Panc1 (cell line): ENCODE results near the gene SNRNP35. TPM values are rescaled to one million over a fixed set of nuclear protein-coding genes. Genes with fewer than 3 reads are reported as not detected.
"Not testable (repeated sequence)": the region's sequence is repeated elsewhere in the genome, so short reads cannot be mapped to it uniquely, and the experiment has no call there.

ENCODE experiments used
- ATAC-seq: fragments of 200-7000 bp; cut with Tn5 transposase; 2 replicates; pipeline ENCODE4 v1.9.1; 2020; ENCODE audit warnings: mild to moderate bottlenecking, moderate library complexity
- BruUV-seq: library from RNA; stranded (reverse); fragments of 400-500 nt; replicated peaks from 2 replicates; lab custom pipeline; 2021; lab: Mats Ljungman, UMichigan
- CTCF ChIA-PET: fragments of 300-600 bp; sonication (Branson Sonifier 250); formaldehyde crosslinking; loops from one replicate; lab custom pipeline; 2022; ENCODE audit warnings: antibody characterized with exemption; lab: Charles Lee
- POLR2A ChIA-PET: fragments of 300-600 bp; sonication (Branson Sonifier 250); formaldehyde crosslinking; loops from one replicate; lab custom pipeline; 2022; ENCODE audit warnings: antibody characterized with exemption; lab: Charles Lee
- DNase-seq: peaks from one replicate; pipeline ENCODE4 v3.0.0-alpha.2; 2010; ENCODE audit warnings: low read depth, low spot score
- H3K27ac ChIP-seq: 2 replicates; pipeline ENCODE4 v1.5.1; 2011; ENCODE audit warnings: mild to moderate bottlenecking, low read length, inconsistent platforms
- H3K27me3 ChIP-seq: fragments of 200-500 bp; sonication (Bioruptor generic); 2 replicates; pipeline ENCODE4 v1.6.0; 2014; ENCODE audit warnings: low read length, inconsistent platforms; ENCODE audit not compliant: control insufficient read depth, insufficient read depth
- H3K36me3 ChIP-seq: fragments of 200-500 bp; sonication (Bioruptor generic); 2 replicates; pipeline ENCODE4 v1.5.1; 2014; ENCODE audit warnings: inconsistent platforms, mild to moderate bottlenecking, low read length, moderate library complexity; ENCODE audit not compliant: control insufficient read depth, insufficient read depth
- H3K4me1 ChIP-seq: 2 replicates; pipeline ENCODE4 v1.5.1; 2011; ENCODE audit warnings: inconsistent platforms, mild to moderate bottlenecking, low read length, moderate library complexity; ENCODE audit not compliant: control insufficient read depth, insufficient read depth
- H3K4me3 ChIP-seq, 2 experiments: 2 replicates each; pipeline ENCODE4 v1.5.1; 2011 to 2012; ENCODE audit warnings: low read depth in 2 of 2, low read length in 2 of 2, mild to moderate bottlenecking in 2 of 2, inconsistent platforms in 1 of 2, moderate library complexity in 1 of 2
- H3K9me3 ChIP-seq: fragments of 200-500 bp; sonication (Bioruptor generic); 2 replicates; pipeline ENCODE4 v1.5.1; 2014; ENCODE audit warnings: low read depth, mild to moderate bottlenecking, inconsistent platforms, low read length, moderate library complexity; ENCODE audit not compliant: control insufficient read depth, insufficient read depth
- POLR2AphosphoS5 ChIP-seq: IDR thresholded peaks from 2 replicates; pipeline ENCODE4 v1.6.1; 2012; ENCODE audit warnings: mild to moderate bottlenecking, low read depth, low read length, moderate library complexity
- SIN3A ChIP-seq: IDR thresholded peaks from 2 replicates; pipeline ENCODE4 v1.6.1; 2012; ENCODE audit warnings: low read depth, mild to moderate bottlenecking, low read length, moderate library complexity, borderline replicate concordance; ENCODE audit not compliant: insufficient read depth
- TCF7L2 ChIP-seq: IDR thresholded peaks from 2 replicates; pipeline ENCODE4 v1.6.1; 2011; ENCODE audit warnings: mild to moderate bottlenecking, low read depth, low read length, inconsistent platforms
- in situ Hi-C: cut with HindIII; loops from 2 replicates; pipeline ENCODE4 v1.10.0; 2016; ENCODE audit warnings: low sequenced_read_pairs, low pct_unique_long_range_greater_than_20kb
- intact Hi-C: fragments of 100-400 bp; cut with micrococcal nuclease; formaldehyde crosslinking; loops from one replicate; pipeline ENCODE4 v1.10.0; 2022; ENCODE audit not compliant: unreplicated experiment
- total RNA-seq: library from RNA; stranded (reverse); gene quantifications from one replicate; pipeline ENCODE4 v1.2.1, GENCODE V29; 2021; ENCODE audit not compliant: unreplicated experiment
- TF ChIP-seq, protein P1 (sequence below): fragments of 450-650 bp; IDR thresholded peaks from 2 replicates; pipeline ENCODE4 v1.5.1; 2017; ENCODE audit warnings: mild to moderate bottlenecking
- TF ChIP-seq, protein P2 (sequence below), 2 experiments: IDR thresholded peaks; 2 replicates each; pipeline ENCODE4 v1.6.1; 2011 to 2012; ENCODE audit warnings: low read depth in 2 of 2, control low read depth in 1 of 2, low read length in 1 of 2, mild to moderate bottlenecking in 1 of 2, moderate library complexity in 1 of 2; ENCODE audit not compliant: insufficient read depth in 1 of 2

Gene SNRNP35
- total RNA-seq, 1 experiment from 2014 or later = 16.5 TPM

GRCh38 chr12:123463174-123463573 is 5.2 kb downstream of the SNRNP35 start:
- POLR2A ChIA-PET = interaction anchor here (0.7 kb wide), 1 partner anchor 58 kb away, joined by 3 read pairs; no protein-coding TSS in a partner anchor

GRCh38 chr12:123465084-123465483 is 7.1 kb downstream of the SNRNP35 start:
- BruUV-seq = no TSS peak
- Histone ChIP-seq H3K27ac (no peak overlapping the region), H3K9me3 (no peaks in the 10 kb centered on the region), H3K36me3 (no peaks in the 10 kb centered on the region), H3K4me1 (no peaks in the 10 kb centered on the region), H3K27me3 (no peaks in the 10 kb centered on the region), H3K4me3 (no peak overlapping the region)
- TF ChIP-seq SIN3A = no peak
- TF ChIP-seq, protein P1, sequence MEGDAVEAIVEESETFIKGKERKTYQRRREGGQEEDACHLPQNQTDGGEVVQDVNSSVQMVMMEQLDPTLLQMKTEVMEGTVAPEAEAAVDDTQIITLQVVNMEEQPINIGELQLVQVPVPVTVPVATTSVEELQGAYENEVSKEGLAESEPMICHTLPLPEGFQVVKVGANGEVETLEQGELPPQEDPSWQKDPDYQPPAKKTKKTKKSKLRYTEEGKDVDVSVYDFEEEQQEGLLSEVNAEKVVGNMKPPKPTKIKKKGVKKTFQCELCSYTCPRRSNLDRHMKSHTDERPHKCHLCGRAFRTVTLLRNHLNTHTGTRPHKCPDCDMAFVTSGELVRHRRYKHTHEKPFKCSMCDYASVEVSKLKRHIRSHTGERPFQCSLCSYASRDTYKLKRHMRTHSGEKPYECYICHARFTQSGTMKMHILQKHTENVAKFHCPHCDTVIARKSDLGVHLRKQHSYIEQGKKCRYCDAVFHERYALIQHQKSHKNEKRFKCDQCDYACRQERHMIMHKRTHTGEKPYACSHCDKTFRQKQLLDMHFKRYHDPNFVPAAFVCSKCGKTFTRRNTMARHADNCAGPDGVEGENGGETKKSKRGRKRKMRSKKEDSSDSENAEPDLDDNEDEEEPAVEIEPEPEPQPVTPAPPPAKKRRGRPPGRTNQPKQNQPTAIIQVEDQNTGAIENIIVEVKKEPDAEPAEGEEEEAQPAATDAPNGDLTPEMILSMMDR = no peak
- TF ChIP-seq POLR2AphosphoS5 = no peak
- TF ChIP-seq, protein P2, sequence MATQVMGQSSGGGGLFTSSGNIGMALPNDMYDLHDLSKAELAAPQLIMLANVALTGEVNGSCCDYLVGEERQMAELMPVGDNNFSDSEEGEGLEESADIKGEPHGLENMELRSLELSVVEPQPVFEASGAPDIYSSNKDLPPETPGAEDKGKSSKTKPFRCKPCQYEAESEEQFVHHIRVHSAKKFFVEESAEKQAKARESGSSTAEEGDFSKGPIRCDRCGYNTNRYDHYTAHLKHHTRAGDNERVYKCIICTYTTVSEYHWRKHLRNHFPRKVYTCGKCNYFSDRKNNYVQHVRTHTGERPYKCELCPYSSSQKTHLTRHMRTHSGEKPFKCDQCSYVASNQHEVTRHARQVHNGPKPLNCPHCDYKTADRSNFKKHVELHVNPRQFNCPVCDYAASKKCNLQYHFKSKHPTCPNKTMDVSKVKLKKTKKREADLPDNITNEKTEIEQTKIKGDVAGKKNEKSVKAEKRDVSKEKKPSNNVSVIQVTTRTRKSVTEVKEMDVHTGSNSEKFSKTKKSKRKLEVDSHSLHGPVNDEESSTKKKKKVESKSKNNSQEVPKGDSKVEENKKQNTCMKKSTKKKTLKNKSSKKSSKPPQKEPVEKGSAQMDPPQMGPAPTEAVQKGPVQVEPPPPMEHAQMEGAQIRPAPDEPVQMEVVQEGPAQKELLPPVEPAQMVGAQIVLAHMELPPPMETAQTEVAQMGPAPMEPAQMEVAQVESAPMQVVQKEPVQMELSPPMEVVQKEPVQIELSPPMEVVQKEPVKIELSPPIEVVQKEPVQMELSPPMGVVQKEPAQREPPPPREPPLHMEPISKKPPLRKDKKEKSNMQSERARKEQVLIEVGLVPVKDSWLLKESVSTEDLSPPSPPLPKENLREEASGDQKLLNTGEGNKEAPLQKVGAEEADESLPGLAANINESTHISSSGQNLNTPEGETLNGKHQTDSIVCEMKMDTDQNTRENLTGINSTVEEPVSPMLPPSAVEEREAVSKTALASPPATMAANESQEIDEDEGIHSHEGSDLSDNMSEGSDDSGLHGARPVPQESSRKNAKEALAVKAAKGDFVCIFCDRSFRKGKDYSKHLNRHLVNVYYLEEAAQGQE (IDR thresholded peaks at IDR 0.05; ENCODE audit: insufficient read depth in 1 of 2, low read depth in 2 of 2, low read length in 1 of 2) = no peak
- in situ Hi-C loops = no loop called here
- CTCF ChIA-PET = no interaction called here
- POLR2A ChIA-PET = interaction anchor here (0.6 kb wide), 1 partner anchor 246 kb away, joined by 10 read pairs; no protein-coding TSS in a partner anchor
- DNase-seq = no peak
- ATAC-seq = no peak
- intact Hi-C loops = no loop called here

More at GRCh38 chr12:123463174-123463573, 5.2 kb downstream of the SNRNP35 start:
- H3K4me3 ChIP-seq, H3K27ac ChIP-seq, DNase-seq, H3K27me3 ChIP-seq, H3K9me3 ChIP-seq, CTCF ChIA-PET, ATAC-seq, BruUV-seq, H3K4me1 ChIP-seq, H3K36me3 ChIP-seq, in situ Hi-C loops, intact Hi-C loops: not testable (repeated sequence)

DNA sequence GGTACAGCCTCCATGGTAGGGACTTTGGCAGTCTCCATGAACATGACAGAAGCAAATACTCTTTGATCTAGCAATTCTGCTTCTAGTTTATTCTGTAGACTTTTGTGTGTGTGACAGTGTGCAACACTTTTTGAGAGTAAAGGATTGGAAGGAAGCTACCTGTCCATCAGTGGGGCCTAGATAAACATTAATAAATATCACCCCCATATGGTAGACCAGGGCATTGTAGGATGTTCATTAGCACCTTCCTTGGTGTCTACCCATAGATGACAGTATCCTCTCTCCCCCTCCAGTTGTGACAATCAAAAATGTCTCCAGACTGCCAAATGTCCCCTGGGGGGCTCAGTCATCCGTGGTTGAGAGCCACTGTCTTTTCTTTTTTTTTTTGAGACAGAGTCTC is 10.8 kb downstream of the SNRNP35 start:
- ATAC-seq = 0 out of 2 replicates have a peak, but pooled peaks have one; percentile 58
- Histone ChIP-seq H3K36me3 (no peaks in the 10 kb centered on the region), H3K4me3 (no peak overlapping the region), H3K9me3 (no peaks in the 10 kb centered on the region), H3K27ac (no peak overlapping the region), H3K27me3 (no peaks in the 10 kb centered on the region), H3K4me1 (no peaks in the 10 kb centered on the region)
- POLR2A ChIA-PET = no interaction called here
- TF ChIP-seq TCF7L2 (no peak), SIN3A (no peak), POLR2AphosphoS5 (no peak)
- TF ChIP-seq, protein P1 = no peak
- TF ChIP-seq, protein P2 (IDR thresholded peaks at IDR 0.05; ENCODE audit: insufficient read depth in 1 of 2, low read depth in 2 of 2, low read length in 1 of 2) = no peak
- CTCF ChIA-PET = no interaction called here
- intact Hi-C loops = no loop called here
- DNase-seq = no peak
- in situ Hi-C loops = no loop called here
- no TSS peak for BruUV-seq
